Sigmoid colon (tissue), 7 donors: ENCODE measurements around the gene HS3ST3B1. TPM values are rescaled to one million over a fixed set of nuclear protein-coding genes. Genes with fewer than 3 reads are reported as not detected.

Source experiments
- DNase-seq: peaks from one replicate; pipeline ENCODE4 v3.0.0-alpha.2; 2019
- H3K27ac ChIP-seq, 4 donors: fragments of 200-600 bp; sonication (generic); one replicate each; pipeline ENCODE4 v1.5.1; 2016 to 2019; ENCODE audit warnings: mild to moderate bottlenecking in 1 of 4
- H3K27me3 ChIP-seq, 3 donors: fragments of 200-600 bp; sonication (generic); one replicate each; pipeline ENCODE4 v1.5.1; 2019; ENCODE audit warnings: mild to moderate bottlenecking in 1 of 3
- H3K36me3 ChIP-seq, 4 donors: fragments of 200-600 bp; sonication (generic); one replicate each; pipeline ENCODE4 v1.5.1; 2016 to 2019
- H3K4me1 ChIP-seq, 4 donors: fragments of 200-600 bp; sonication (generic); one replicate each; pipeline ENCODE4 v1.5.1; 2017 to 2019
- H3K4me3 ChIP-seq, 4 donors: fragments of 200-600 bp; sonication (generic); one replicate each; pipeline ENCODE4 v1.5.1; 2017 to 2019; ENCODE audit warnings: mild to moderate bottlenecking in 2 of 4, moderate library complexity in 1 of 4
- H3K9me3 ChIP-seq, 4 donors: fragments of 200-600 bp in 3 of 4; sonication (generic) in 3 of 4; one replicate each; pipeline versions ENCODE4 v1.5.1 to v1.6.1; 2013 to 2019
- CTCF ChIP-seq, 4 experiments: fragments of 450-650 bp in 3 of 4; fragments of 200-600 bp in 1 of 4; IDR thresholded peaks; one replicate each; pipeline ENCODE4 v1.5.1; 2016 to 2019; ENCODE audit warnings: antibody characterized with exemption in 4 of 4, mild to moderate bottlenecking in 3 of 4, moderate library complexity in 2 of 4
- EP300 ChIP-seq, 4 donors: sonication (generic); formaldehyde crosslinking; IDR thresholded peaks; one replicate each; pipeline ENCODE4 v1.6.1; 2017; ENCODE audit warnings: antibody characterized with exemption in 4 of 4
- POLR2A ChIP-seq, 2 donors: fragments of 450-650 bp; IDR thresholded peaks; one replicate each; pipeline ENCODE4 v1.6.1; 2016; ENCODE audit warnings: antibody characterized with exemption in 2 of 2, mild to moderate bottlenecking in 2 of 2, moderate library complexity in 2 of 2
- POLR2AphosphoS5 ChIP-seq, 4 donors: sonication (generic); formaldehyde crosslinking; IDR thresholded peaks; one replicate each; pipeline ENCODE4 v1.6.1; 2017; ENCODE audit warnings: antibody characterized with exemption in 4 of 4
- WGBS, 2 donors: extraction: QIAGEN DNeasy Blood & Tissue Kit; methylation state at CpG; one replicate each; pipeline ENCODE4 v1.1.7; 2013; 5-methylcytosine and 5-hydroxymethylcytosine counted together
- intact Hi-C: fragments of 100-400 bp; cut with DNase I; formaldehyde crosslinking; loops from one replicate; pipeline ENCODE4 v1.15.1; 2023
- polyA plus RNA-seq, 3 donors: library from polyadenylated mRNA; stranded (reverse); fragments of 200-250 nt; gene quantifications; one replicate each; pipeline ENCODE4 v1.2.3, GENCODE V29; 2013
- total RNA-seq, 4 donors: library from RNA; depleted of rRNA; stranded (reverse); fragments of >200 nt; gene quantifications; one replicate each; pipeline ENCODE4 v1.1.0, GENCODE V29; 2016
- donor health status: healthy with polysubstance abuse.
- donor health status: Bipolar disorder and iron deficiency.
- donor health status: healthy.

HS3ST3B1 gene
- total and polyA plus RNA-seq, 7 donors, result 0.46 to 3.0 (median 1.1) TPM

GRCh38 chr17:14333506-14333905 is 32.6 kb downstream of the HS3ST3B1 start:
- 86 to 93% methylated on average over 7 of the region's 7 CpGs for WGBS, 2 donors
- no peak for DNase-seq
- intact Hi-C loops, result no loop called here
- no peak for TF ChIP-seq EP300 (IDR thresholded peaks at IDR 0.05)
- TF ChIP-seq POLR2AphosphoS5 (IDR thresholded peaks at IDR 0.05), result no peak
- TF ChIP-seq CTCF (IDR thresholded peaks at IDR 0.05), result no peak
- no peak for TF ChIP-seq POLR2A (IDR thresholded peaks at IDR 0.05)
- Histone ChIP-seq H3K27me3 (no peaks in the 10 kb centered on the region), H3K4me3 (no peak overlapping the region), H3K27ac (no peak overlapping the region), H3K9me3 (no peaks in the 10 kb centered on the region), H3K36me3 (no peaks in the 10 kb centered on the region), H3K4me1 (no peaks in the 10 kb centered on the region)

- no peak overlapping the region for H3K4me3 ChIP-seq
- 81 to 84% methylated on average over 3 of the region's 3 CpGs for WGBS, 2 donors
- intact Hi-C loops, result no loop called here
- no peak for DNase-seq
- H3K9me3 ChIP-seq, result no peaks in the 10 kb centered on the region
- no peak overlapping the region for H3K27ac ChIP-seq
- H3K36me3 ChIP-seq, result no peaks in the 10 kb centered on the region
- TF ChIP-seq EP300 (IDR thresholded peaks at IDR 0.05) (no peak), POLR2AphosphoS5 (IDR thresholded peaks at IDR 0.05) (no peak), POLR2A (IDR thresholded peaks at IDR 0.05) (no peak), CTCF (IDR thresholded peaks at IDR 0.05) (no peak)
- no peaks in the 10 kb centered on the region for H3K4me1 ChIP-seq
- H3K27me3 ChIP-seq, result peaks cover 0 to under 1% (median 0%) of the 10 kb centered on the region in 3 donors
These were observed 33.5 kb downstream of the HS3ST3B1 start for GRCh38 chr17:14334276-14334840.

- Histone ChIP-seq H3K27me3 (peaks cover 0 to 6% (median 3%) of the 10 kb centered on the region in 3 donors), H3K9me3 (no peaks in the 10 kb centered on the region), H3K4me1 (no peaks in the 10 kb centered on the region), H3K27ac (no peak overlapping the region), H3K4me3 (no peak overlapping the region), H3K36me3 (no peaks in the 10 kb centered on the region)
- 46 to 76% methylated on average over 2 of the region's 2 CpGs for WGBS, 2 donors
- TF ChIP-seq POLR2AphosphoS5 (IDR thresholded peaks at IDR 0.05), result no peak
- no peak for TF ChIP-seq POLR2A (IDR thresholded peaks at IDR 0.05)
- no peak for TF ChIP-seq EP300 (IDR thresholded peaks at IDR 0.05)
- intact Hi-C loops, result no loop called here
- DNase-seq, result no peak
These were observed 34.0 kb downstream of the HS3ST3B1 start for GRCh38 chr17:14334919-14335318.

- Histone ChIP-seq H3K4me3 (no peak overlapping the region), H3K27ac (no peak overlapping the region), H3K4me1 (no peaks in the 10 kb centered on the region), H3K36me3 (no peaks in the 10 kb centered on the region), H3K9me3 (no peaks in the 10 kb centered on the region), H3K27me3 (peaks cover 0 to 13% (median 12%) of the 10 kb centered on the region in 3 donors)
- intact Hi-C loops, result no loop called here
- WGBS, 2 donors, result 76 to 82% methylated on average over 4 of the region's 4 CpGs
- TF ChIP-seq CTCF (IDR thresholded peaks at IDR 0.05) (no peak), POLR2A (IDR thresholded peaks at IDR 0.05) (no peak), EP300 (IDR thresholded peaks at IDR 0.05) (no peak)
- no peak for DNase-seq
These were observed 35.5 kb downstream of the HS3ST3B1 start for GRCh38 chr17:14336418-14336817.

- WGBS, 2 donors, result 75 to 82% methylated on average over 3 of the region's 3 CpGs
- intact Hi-C loops, result no loop called here
- H3K4me3 ChIP-seq, result no peak overlapping the region
These were observed 36.8 kb downstream of the HS3ST3B1 start for GRCh38 chr17:14337596-14338079.

More at GRCh38 chr17:14337596-14338079, 36.8 kb downstream of the HS3ST3B1 start:
- Histone ChIP-seq H3K27me3 (peaks cover 0 to 13% (median 12%) of the 10 kb centered on the region in 3 donors), H3K27ac (no peak overlapping the region), H3K4me1 (no peaks in the 10 kb centered on the region), H3K36me3 (no peaks in the 10 kb centered on the region), H3K9me3 (no peaks in the 10 kb centered on the region)
- DNase-seq, result no peak
- TF ChIP-seq CTCF (IDR thresholded peaks at IDR 0.05) (no peak), EP300 (IDR thresholded peaks at IDR 0.05) (no peak), POLR2A (IDR thresholded peaks at IDR 0.05) (no peak), POLR2AphosphoS5 (IDR thresholded peaks at IDR 0.05) (no peak)
